Cardiac muscle cell (in vitro differentiated cells and primary cell): ENCODE results near the gene TBC1D2. TPM values are rescaled to one million over a fixed set of nuclear protein-coding genes. Genes with fewer than 3 reads are reported as not detected.

Experiments
- DNase-seq, 2 donors: peaks; one replicate each; pipeline versions ENCODE4 v3.0.0 to v3.0.0-alpha.2; 2010 to 2017; ENCODE audit warnings: low read depth in 1 of 2, low spot score in 1 of 2
- H3K27ac ChIP-seq: fragments of 200-600 bp; sonication (generic); 2 replicates; pipeline ENCODE4 v1.5.1; 2016
- H3K27me3 ChIP-seq: fragments of 200-600 bp; sonication (generic); 2 replicates; pipeline ENCODE4 v1.6.0; 2016; ENCODE audit warnings: control low read depth
- H3K36me3 ChIP-seq: fragments of 200-600 bp; sonication (generic); 2 replicates; pipeline ENCODE4 v1.5.1; 2016; ENCODE audit warnings: control low read depth
- H3K4me1 ChIP-seq: fragments of 200-600 bp; sonication (generic); 2 replicates; pipeline ENCODE4 v1.8.1; 2017; ENCODE audit warnings: low read depth, mild to moderate bottlenecking, mixed run types
- H3K4me3 ChIP-seq: fragments of 200-600 bp; sonication (generic); 2 replicates; pipeline ENCODE4 v1.5.1; 2016; ENCODE audit warnings: mild to moderate bottlenecking
- H3K9me3 ChIP-seq: fragments of 200-600 bp; sonication (generic); 2 replicates; pipeline ENCODE4 v1.5.1; 2017; ENCODE audit warnings: low read depth, mild to moderate bottlenecking, control low read depth
- CTCF ChIP-seq: IDR thresholded peaks from 2 replicates; pipeline ENCODE4 v1.5.1; 2012; ENCODE audit warnings: low read depth, mild to moderate bottlenecking, low read length
- polyA plus RNA-seq: library from polyadenylated mRNA; unstranded; fragments of >200 nt; fragmentation: Nextera tagmentation; extraction: Ambion mirVana; gene quantifications from 2 replicates; pipeline ENCODE4 v1.2.1, GENCODE V29; 2016
- total RNA-seq: library from RNA; depleted of rRNA; stranded (reverse); fragments of >200 nt; gene quantifications from 2 replicates; pipeline ENCODE4 v1.2.3, GENCODE V29; 2016

The TBC1D2 gene
- total and polyA plus RNA-seq, 2 experiments from 2014 or later, result 3.0 to 5.5 TPM

- Histone ChIP-seq H3K4me1 (no peaks in the 10 kb centered on the region), H3K36me3 (no peaks in the 10 kb centered on the region), H3K27ac (no peak overlapping the region), H3K27me3 (no peaks in the 10 kb centered on the region), H3K4me3 (no peak overlapping the region), H3K9me3 (no peaks in the 10 kb centered on the region)
- no peak for DNase-seq
- TF ChIP-seq CTCF, result no peak
Measured at GRCh38 chr9:98281281-98281680, 25.8 kb upstream of the TBC1D2 start.

- no peak overlapping the region for H3K27ac ChIP-seq
Measured at GRCh38 chr9:98280574-98280973, 25.1 kb upstream of the TBC1D2 start.

GRCh38 chr9:98280162-98280561 is 24.7 kb upstream of the TBC1D2 start:
- H3K4me3 ChIP-seq, result no peak overlapping the region
- no peaks in the 10 kb centered on the region for H3K27me3 ChIP-seq
- no peaks in the 10 kb centered on the region for H3K36me3 ChIP-seq
- TF ChIP-seq CTCF, result no peak
- H3K4me1 ChIP-seq, result no peaks in the 10 kb centered on the region
- DNase-seq, result no peak
- no peak overlapping the region for H3K27ac ChIP-seq
- H3K9me3 ChIP-seq, result no peaks in the 10 kb centered on the region

More at GRCh38 chr9:98280574-98280973, 25.1 kb upstream of the TBC1D2 start:
- Histone ChIP-seq H3K4me3 (no peak overlapping the region), H3K27me3 (no peaks in the 10 kb centered on the region), H3K36me3 (no peaks in the 10 kb centered on the region), H3K4me1 (no peaks in the 10 kb centered on the region), H3K9me3 (no peaks in the 10 kb centered on the region)
- TF ChIP-seq CTCF, result no peak
- DNase-seq, result no peak

GRCh38 chr9:98276907-98277469 is 21.5 kb upstream of the TBC1D2 start:
- no peaks in the 10 kb centered on the region for H3K27me3 ChIP-seq
- no peak for DNase-seq
- no peaks in the 10 kb centered on the region for H3K36me3 ChIP-seq
- TF ChIP-seq CTCF, result no peak
- no peak overlapping the region for H3K27ac ChIP-seq
- H3K9me3 ChIP-seq, result no peaks in the 10 kb centered on the region
- no peaks in the 10 kb centered on the region for H3K4me1 ChIP-seq
- no peak overlapping the region for H3K4me3 ChIP-seq

GRCh38 chr9:98275159-98275558 is 19.7 kb upstream of the TBC1D2 start:
- H3K36me3 ChIP-seq, result no peaks in the 10 kb centered on the region
- no peak for TF ChIP-seq CTCF

More at GRCh38 chr9:98275159-98275558, 19.7 kb upstream of the TBC1D2 start:
- H3K27me3 ChIP-seq, result no peaks in the 10 kb centered on the region
- no peaks in the 10 kb centered on the region for H3K9me3 ChIP-seq
- H3K4me3 ChIP-seq, result no peak overlapping the region
- no peak overlapping the region for H3K27ac ChIP-seq
- H3K4me1 ChIP-seq, result no peaks in the 10 kb centered on the region
- no peak for DNase-seq
